Stimulated activated CD8-positive, alpha-beta memory T cell treated with anti-CD3 and anti-CD28 coated beads, Interleukin-12 subunit alpha, Interleukin-12 subunit beta, amount 100 ng/mL, for 24 hours (primary cell): ENCODE data around the gene KCNJ18.
"Not testable (repeated sequence)": the region's sequence is repeated elsewhere in the genome, so short reads cannot be mapped to it uniquely, and the experiment has no call there.

Experiments used
- DNase-seq: peaks from one replicate; pipeline ENCODE4 v3.0.0-alpha.2; 2020; ENCODE audit errors: extremely low read depth

KCNJ18 gene

DNA sequence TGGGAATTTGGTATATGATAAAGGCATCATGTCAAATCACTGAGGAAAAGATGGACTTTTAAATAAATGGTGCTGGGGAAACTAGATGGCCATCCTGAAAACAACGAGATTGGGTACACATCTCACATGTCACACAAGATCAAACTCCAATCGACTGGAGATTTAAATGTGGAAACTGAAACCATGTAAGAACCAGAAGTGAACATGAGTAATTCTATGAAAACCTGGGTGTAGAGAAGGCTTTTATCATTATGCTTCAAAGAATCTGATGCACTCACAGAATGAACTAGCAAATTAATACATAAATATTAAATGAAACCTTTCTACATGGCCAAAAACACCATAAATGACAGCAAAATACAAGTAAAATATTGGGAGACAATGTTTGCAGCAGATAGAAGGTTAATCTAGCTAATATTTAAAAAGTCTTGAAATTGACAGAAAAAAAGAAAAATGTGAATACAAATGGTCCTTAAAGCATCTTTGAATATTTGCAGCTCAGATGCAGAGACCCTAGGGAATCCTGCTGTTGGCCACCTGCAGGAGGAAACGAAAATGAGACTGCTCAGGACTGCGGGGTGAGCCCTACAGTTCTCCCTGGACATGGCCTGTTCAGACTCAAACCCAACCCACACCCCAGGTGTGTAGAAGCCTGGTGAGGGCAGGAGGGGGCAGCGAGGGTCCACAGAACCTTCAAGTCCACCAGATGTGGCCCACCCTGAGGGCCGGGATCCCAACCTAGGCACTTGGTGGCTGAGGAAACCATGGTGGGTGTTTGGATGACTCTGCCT lies 32.1 kb downstream of the KCNJ18 start:
- DNase-seq: not testable (repeated sequence)

DNA sequence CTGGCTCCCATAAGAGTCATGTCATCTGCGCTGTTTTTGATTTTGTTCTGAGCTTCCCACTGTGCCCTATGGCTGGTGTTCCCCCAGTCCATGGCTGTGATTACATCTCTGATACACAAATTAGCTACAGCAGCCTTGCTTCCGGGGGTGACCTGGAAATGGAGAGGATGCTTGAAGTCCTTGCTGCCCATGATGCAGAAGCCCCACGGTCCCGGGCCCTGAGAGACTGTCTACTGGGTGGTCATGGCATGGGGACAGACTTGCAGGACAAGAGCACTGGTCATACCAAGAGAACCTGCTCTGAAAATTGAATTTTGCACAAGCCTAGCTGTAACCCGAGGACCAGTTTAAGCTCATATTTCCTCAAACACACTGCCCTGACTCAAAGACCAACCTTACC lies 38.8 kb downstream of the KCNJ18 start:
- not testable (repeated sequence) for DNase-seq

DNA sequence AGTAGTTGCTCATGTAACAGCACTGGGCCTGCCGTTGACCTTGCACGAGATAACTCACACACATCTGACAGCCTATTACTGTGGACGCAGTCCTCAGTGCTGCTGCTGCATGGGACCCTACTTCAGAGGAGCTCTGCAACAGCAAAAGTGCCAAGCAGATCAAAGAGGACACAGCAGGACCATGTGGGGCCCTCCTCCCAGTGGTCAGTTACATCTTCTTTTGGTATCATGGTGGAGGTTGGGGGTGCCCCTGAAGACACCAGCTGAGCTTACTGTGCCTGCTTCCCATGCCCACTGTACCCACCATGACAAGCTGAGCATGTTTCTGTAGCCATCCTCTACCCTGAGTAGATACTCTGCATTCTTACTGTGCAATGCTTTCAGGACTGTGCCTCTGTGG lies 41.6 kb downstream of the KCNJ18 start:
- not testable (repeated sequence) for DNase-seq

DNA sequence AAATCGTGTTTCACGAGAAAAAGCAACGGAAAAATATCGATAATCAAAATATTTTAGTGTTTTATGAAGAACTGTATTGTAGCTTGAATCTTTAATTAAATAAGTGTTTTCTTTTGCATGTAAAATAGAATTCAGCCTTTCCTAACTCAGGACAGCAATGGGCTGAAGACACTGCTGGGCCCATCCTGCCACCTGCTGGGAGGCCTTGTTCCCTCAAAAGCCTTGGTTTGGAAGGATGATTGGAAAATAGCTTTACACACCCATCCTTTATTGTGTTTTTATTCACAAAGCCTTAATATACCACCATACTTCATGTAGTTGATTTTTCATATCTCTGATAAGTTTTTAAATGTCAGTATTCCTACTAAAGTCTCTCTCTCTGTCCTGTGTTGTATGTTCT lies 43.5 kb downstream of the KCNJ18 start:
- not testable (repeated sequence) for DNase-seq

DNA sequence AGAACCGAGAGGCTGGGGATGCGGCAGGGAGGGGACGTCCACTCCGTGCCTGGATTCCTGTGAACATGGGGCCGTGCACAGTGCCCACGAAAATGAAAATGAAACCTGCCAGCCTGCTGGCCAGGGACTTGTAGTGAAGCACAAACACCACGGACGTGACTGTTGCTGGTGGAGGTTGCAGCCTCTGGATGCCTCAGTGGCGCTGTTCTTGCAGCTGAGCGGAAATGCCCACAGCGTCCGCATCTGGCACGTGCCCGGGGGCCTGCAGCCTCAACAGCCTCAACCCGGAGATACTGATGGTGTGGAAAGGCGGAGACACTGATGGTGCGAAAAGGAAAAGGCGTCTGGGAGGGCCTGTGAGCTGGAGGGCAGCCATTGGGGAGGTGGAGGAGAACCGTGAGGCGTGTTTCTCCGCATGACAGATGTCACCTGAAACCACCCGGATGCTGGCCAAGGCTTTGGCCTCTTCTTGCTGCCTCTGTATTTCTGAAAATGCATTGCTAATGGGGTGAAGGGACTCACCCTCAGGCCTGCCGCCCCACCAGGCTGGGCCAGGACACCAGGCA lies 44.8 kb downstream of the KCNJ18 start:
- DNase-seq: not testable (repeated sequence)

DNA sequence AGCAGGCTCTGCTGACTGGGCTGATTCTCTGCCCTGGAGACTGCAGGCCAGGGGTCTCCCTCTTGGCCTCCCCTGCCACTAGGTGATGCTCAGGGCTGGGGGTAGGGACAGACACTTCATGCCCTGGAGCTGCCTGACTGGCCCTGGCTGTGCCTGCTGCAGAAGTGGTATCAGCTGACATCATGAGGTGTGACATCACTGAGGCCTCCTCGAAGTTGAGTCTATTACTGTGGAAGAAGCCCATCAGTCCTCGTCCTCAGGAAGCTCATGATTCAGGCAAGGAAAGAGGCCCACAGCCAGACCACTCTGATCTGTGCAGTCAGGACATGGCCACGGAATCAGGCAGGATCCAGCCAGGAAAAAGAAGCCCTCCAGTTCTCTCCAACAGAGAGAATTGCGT lies 45.9 kb downstream of the KCNJ18 start:
- DNase-seq: not testable (repeated sequence)

DNA sequence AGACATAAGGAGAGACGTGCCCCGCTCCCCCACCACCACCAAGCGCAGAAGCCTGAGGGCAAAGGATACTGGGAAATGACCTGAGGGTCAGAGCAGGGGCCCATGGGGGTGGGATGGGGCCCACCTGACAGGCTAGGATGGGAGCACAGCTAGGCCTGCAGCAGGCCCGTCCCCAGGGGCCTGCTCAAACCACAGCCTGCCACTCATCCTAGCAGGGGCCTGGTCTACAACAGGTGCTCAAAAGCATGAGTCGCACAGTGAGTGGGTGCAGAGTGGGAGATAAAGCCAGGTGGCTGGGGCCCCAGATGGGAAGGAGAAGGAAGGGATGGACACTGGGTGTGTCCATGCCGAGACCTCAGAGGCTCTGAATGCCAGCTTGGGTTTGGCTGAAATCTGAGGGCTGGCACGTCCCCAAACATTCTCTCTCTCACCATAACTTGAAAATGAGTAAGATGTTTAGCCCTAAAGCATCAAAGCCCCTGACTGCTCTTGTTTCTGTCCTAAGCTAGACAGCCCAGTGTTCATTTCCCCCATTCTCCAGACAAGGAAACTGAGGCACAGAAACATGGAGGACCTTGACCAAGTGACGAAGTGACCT lies 46.7 kb downstream of the KCNJ18 start:
- DNase-seq: not testable (repeated sequence)

DNA sequence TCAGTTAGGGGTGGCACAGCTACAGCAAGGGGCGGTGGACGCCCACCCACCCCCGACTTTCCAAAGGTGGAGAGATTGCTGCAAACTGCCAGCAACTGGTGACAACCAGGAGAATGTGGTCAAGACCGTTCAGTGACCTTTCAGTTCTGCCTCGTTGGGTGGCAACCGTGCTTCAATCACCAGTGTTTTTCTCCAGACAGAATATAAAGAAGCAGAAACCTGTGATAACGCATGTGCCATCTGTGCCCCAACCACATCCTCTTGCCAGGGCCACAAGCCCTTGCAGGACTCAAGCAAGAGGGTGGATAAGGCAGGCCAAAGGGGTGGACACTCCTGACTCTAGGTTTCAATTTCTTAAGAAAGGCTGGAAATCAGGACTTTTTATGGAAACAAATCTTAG lies 47.2 kb downstream of the KCNJ18 start:
- DNase-seq: not testable (repeated sequence)

DNA sequence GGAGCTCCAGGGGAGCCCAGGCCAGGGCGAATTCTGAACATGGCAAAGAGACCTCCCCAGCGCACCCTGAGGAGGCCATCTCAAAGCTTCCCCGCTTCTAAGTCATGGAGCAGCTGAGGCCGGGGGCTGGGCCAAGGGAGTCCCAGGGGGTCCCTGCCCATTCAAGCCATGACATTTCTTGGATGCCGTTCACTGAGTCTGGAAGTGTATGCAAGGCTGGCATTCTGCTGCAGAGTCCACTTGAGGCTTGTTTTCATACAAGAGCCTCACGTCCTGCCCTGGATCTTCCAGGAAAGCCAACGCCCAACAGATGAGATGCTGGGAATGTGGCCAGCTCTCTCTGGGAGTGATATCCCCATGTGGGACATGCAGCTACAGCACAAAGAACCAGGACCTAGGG lies 48.5 kb downstream of the KCNJ18 start:
- not testable (repeated sequence) for DNase-seq

DNA sequence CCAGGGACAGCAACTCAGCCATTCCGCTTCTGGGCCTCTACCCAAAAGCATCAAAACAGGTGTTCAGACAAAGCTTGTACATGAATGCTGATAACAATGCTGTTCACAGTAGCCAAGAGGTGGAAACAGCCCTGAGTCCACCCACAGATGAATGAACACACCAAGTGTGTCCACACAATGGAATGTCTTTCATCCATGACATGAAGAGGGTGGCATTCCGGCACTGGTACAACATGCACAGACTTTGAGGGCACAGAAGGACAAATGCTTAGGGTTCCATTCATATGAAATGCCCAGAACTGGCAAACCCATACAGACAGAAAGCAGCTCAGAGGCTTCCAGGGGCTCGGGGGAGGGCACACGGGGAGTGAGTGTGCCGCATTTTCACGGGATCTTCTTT lies 49.2 kb downstream of the KCNJ18 start:
- DNase-seq: not testable (repeated sequence)

DNA sequence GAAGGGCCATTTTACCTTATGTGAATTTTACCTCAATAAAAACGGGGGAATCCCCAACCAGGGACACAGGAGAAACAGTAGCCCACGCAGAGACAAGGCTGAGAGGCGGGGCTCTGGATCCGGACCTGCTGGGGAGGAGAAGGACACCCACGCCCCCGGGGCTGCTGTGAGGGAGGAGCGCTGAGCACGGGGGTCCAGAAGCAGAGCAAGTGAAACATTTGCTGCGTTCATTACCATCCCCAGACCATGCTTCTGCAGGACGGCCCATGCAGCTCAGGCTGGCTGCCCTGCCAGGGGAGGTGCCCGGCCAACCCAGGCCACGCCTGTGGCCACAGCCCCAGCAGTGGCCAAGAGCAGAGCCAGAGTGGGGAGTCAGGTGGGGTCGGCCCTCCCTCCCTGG lies 50.0 kb downstream of the KCNJ18 start:
- no peak for DNase-seq

DNA sequence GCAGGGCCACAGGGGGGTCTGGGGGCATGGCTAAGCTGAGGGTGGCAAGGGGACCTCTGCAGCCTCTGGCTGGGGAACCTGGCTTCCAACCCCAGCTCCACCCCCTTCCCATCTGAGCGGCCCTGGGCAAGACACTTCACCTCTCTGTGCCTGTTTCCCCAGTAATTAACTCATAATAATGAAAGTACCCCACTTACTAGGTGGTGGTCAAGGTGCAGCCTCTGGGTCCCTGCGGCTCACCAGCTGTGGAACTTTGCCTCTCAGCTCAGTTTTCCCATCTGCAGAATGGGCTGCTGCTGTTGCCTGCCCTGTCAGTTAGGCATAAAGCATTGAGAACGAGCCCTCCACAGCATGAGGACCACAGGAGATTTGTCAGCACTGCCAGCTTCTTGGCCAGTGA lies 51.8 kb downstream of the KCNJ18 start:
- DNase-seq: not testable (repeated sequence)

DNA sequence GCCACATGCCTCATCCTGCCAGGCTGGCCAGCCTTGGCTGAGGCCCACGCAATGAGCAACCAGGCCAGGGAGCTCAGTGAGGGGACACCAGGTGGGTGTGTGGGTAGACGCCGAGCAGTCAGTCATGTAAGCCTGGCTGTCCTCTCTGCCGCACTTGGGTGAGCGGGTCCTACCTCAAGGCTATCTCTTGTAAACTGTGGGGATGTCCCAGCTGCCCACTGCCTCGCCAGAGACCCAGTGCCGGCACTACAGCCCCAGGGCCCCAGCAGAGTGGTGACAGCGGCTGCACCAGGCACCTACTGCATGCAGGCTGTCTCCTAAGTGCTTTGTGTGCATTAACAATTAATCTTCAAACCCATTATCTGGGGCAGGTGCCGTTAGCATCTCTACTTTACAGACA lies 52.3 kb downstream of the KCNJ18 start:
- not testable (repeated sequence) for DNase-seq

DNA sequence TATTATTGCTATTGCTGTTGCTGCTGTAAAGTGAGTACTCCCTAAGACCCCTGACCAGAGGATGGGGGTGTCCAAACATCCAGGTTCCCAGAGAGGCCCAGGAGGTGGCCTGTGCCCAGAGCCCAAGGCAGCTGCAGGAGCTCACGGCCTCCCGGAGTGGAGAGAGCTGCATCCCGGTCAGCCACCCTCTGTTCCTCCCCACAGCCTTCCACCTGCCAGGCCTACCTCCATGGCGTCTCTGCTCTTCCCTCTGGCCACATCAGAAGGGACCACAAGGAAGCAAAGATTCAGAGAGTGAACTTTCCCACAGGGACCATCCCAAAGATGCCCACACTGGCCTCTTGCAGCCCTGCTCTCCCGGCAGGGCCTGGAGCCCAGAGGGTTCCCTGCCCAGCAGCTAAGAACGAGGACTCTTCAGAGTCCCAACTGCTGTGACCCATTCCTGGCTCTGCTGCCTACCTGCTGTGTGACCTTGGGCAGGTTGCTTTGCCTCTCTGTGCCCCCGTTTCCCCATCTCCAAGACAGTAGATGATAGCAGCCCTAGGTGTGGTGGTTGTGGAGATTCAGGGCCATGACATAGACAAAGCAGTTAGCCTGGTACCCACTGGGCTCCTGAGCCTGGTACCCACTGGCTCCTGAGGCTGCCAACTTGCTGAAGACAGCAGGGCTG lies 53.2 kb downstream of the KCNJ18 start:
- not testable (repeated sequence) for DNase-seq

DNA sequence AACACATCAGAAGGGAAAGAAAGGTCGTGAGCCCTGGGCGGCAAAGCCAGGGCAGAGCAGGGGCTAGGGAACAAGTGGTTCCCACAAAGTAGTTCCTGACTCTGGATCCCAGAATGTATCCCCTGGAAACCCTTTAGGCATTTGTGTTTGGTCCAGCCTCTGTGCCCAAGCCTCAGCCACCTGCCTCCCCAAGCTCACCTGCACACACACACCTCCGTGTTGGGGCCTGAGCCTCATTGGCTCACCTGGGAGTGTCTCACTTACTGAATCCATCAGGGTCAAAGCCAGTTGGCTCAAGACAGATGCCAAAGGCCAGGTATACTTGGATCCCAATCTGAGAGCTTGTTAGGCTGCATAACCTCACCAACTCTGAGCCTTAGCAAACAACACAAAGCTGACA lies 54.1 kb downstream of the KCNJ18 start:
- DNase-seq: not testable (repeated sequence)

DNA sequence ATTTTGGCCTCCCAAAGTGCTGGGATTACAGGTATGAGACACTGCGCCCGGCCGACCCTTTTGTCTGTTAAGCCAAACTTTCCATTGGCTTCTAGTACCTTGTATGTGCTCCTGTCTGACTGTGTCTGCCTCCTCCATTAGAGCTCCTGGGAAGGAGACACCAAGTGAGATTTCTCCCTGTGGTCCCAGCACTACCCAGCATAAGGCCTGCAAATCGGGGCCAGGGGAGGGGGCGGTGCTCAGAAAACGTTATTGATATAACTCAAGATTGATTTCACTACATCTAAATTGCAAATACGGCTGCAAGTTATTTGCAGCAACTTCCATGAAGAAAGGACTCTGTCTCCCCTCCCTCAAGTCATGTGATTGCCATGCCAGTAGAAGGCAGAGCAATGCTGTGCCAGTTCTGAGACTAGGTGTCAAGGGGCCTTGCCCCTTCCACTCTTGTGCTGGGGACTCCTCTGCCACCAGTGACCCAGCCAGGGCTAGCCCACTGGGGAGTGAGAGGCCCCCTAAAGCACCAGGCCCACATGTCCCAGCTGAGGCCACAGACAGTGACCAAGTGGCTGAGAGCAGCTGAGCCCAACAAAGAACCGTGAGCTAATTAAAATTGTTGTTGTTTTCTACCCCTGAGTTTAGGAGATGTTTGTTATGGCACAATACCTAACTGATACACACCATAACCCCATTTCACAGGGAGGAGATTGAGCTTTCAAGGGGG lies 55.0 kb downstream of the KCNJ18 start:
- not testable (repeated sequence) for DNase-seq

DNA sequence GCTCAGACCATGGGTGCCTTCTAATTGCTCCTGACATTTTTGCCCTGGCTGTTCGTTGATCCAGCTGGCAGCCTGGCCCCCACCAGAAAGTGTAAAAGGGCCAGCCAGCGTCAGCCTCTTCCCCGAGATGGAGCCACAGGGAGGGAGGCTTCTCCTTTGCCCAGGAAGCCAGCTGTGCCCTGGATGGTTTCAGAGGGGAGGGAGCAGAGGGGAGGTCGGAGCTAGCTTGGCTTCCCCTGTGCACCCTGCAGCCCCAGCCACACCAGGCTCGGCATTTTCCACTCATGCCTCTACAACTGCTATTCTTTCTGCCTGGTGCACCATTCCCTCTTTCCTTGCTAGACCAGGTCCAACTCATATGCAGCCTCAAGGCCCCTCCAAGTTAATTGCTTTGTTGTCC lies 56.4 kb downstream of the KCNJ18 start:
- DNase-seq: not testable (repeated sequence)

DNA sequence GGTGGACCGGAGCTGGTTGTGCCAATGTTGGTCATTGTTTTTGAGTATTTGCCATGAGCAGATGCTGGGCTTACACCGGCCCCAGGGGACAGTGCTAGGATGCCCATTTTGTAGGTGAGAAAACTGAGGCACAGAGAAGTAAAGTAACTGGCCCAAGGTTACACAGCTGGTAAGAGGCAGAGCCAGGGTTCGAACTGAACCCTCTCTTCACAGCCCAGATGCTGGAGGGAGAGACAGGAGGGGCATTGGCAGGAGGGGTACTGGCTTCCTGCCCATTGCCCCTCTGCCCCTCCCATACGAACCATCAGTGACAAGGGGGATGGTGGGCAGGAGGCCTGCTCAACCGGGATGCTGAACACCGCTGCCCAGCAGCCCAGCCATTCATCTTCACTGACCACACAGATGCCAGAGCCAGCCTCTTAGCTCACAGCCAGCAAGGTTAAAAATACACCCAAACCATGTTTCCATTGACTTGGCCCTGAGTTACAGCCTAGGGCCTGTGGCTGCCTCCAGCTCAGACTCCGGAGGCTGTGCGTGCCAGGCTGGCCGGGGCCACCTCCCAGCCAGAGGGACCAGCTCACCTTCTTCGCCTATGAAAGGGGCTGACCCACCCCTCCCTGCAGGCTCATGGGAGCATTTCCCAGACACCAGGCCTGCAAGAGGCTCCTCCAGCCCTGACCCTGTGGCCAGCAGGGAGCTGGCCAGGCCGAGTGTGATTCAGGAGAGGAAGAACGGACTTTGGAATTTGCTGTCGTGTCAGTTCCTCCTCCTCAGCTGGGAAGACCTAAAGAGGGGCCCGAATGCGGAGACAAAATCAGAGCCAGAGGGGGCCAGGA lies 57.6 kb downstream of the KCNJ18 start:
- DNase-seq: not testable (repeated sequence)

DNA sequence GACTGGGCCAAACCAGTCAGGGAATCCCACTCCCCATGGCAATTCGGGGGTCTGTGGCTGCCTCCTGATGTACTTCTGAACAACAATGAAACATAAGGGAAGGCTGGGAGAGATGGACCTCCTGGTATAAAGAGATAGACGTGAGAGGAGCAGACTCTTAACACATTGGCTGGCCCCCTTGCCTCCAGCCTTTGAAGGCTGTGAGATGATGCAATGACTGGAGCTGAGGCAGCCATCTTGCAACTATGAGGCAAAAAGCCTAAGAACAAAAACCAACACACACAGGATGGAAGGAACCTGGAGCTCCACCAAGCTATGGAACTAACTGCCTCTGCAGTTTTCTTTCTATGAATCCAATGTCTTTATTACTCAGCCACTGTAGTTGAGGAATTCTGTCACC lies 58.8 kb downstream of the KCNJ18 start:
- not testable (repeated sequence) for DNase-seq
